ENCODE results near the gene MAN1C1. TPM values are rescaled to one million over a fixed set of nuclear protein-coding genes. Genes with fewer than 3 reads are reported as not detected.

The MAN1C1 gene
- total RNA-seq, 1 experiment from 2014 or later: 1.6 TPM

DNA sequence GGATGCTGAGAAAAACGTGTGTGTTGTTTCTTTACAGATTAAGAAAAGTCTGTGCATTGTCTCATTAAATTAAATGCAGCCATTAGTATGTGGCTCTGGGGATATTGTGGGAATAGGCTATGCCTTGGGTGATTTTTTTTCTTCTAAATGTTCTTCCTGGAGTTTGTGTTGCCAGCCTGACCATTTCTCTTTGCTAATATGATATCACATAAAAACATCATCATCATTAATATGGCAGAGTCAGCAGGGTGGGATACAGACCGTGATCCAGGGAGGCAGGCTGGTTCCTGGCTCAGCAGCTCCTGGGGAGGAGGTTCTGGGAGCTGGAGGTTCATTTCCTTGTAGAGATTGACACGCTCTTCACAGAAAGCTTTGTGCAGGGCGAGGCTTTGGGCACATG lies 122.8 kb downstream of the MAN1C1 start:
- DNase-seq (ENCODE audit: low read depth): no peak

DNA sequence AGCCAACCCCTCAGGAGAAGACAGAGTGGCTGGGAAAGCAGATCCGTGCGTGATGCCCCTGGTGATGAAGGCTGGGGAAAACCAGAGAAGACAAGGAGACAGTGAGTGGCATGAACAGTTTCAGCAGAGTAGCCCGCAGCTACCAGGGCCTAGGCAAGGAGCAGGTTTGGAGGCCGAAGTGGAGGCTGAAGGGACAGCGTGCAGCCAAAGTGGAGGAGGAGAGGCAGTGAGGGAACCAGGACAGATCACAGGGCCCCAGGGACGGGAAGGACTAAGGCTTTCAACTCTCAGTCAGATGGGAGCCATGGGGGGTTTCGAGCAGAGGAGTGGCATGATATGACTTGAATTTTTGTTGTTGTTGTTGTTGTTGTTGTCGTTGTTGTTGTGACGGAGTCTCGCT lies 123.5 kb downstream of the MAN1C1 start:
- DNase-seq (ENCODE audit: low read depth): no peak

DNA sequence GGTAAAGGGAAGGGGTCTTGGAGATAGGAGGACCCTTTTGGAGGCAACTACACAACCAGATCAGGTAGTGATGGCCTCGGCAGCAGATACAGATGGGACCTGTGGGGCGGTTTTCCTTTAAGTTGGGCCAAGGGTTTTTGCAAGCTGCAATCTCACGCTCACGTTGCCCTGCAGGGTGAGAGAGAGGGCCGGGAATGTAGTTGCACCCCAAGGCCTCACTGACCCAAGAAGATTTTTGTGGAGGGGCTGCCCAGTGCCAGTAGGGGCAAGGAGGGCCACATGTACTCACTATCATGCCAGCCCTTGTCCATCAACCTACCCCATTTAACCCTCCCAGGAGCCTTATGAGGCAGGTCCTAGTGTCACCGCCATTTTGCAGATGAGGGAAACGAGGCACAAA lies 125.7 kb downstream of the MAN1C1 start:
- DNase-seq (ENCODE audit: low read depth): no peak

DNA sequence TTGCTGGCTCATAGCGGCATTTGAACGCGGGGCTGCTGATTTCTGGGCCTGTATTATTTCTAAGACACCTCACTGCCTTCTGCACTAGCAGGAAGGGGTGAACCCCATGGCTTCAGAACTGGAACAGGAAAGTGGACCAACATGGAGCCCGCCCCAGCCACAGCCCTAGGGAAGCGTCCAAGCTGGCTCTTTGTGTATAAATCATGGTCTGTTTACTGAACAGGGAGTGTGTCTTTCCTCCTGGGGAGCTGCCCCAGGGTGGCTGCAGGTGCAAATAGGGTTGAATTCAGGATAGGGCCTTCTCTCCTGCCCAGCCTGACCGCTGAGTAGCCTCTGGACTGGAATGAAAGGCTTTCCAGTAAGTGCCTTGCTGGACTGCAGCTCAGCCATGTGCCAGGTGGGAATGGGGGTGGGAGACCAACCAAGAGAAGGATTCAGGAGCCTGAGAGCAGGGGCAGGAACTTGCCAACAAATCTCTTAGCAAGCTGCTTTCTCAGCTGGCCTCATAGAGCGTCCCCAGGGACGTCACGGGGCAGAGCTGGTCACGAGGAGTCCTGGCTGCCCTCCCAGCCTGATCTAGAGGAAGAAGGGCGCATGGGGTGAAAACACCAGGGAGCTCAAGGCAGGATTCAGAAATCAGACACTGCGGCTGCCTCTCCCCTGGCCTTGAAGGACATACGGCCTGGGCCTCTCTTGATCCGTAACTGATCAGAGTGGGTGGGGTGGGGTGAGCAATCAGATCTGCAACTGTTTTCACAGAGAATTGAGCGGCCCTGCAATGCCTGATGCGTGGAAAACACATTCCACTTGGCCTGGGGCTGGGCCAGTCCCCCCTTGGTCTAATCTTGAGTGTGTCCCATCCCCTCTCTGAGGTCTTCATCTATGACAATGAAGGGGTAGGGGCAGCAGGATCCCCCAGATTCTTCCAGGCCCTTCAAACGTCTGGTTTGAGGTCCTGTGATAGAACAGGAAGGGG lies 126.9 kb downstream of the MAN1C1 start:
- DNase-seq (ENCODE audit: low read depth): peak; percentile 45

DNA sequence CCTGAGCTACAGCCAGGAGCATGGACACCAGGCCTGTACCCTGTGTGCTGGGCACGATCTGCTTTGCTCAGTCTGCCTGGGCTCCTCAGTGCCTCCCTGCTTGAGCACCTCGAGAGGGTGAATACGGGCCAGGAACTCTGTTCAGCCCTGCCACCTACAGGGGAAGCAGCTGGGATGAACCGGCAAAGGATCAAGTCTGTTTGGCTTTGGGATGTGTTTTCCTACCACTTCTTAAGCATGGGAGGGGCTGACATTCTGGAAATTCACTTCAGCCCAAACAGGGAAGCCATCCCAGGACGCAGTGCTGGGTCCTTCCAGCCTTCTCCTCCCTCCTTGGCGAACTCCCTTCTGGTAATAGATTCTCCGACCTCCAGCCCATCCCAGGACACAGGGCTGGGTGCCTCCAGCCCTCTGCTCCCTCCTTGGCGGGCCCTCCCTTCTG lies 127.6 kb downstream of the MAN1C1 start:
- DNase-seq (ENCODE audit: low read depth): peak; percentile 54

DNA sequence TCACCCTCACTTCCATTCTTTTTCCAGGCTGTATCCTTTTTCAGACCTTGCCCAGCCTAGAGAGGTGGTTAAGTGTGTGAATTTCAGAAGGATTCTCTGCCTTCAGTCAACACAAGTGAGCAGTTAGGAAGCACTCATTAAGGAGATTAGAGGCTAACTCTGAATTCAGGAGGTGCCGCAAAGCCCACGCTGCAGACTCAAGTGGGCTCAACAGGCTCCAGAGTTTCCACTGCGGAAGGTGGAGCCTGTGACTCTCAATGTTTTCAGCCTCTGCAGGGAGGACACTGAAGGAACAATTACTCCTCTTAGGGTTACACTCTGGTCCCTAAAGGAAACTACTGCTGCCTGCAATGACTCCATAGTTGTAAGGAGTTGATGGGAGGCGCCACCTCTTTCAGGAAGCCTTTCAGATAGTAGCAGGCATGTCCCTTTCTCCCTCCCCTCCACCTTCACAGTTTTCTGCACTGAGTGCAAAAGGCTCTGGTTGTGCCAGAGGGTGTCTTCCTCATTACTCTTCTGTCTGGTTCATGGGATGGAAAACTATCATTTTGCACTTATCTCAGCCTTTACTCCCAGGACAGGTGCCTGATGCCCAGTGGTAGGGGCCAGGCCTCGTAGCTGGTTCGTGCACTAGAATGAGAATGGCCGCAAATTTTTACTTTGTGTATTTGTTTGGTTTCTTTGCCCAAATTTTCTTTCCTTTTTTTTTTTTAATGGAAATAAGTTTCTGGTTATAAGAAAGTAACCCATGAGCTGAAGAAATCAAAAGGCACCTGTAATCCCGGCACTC lies 128.2 kb downstream of the MAN1C1 start:
- DNase-seq (ENCODE audit: low read depth): no peak

DNA sequence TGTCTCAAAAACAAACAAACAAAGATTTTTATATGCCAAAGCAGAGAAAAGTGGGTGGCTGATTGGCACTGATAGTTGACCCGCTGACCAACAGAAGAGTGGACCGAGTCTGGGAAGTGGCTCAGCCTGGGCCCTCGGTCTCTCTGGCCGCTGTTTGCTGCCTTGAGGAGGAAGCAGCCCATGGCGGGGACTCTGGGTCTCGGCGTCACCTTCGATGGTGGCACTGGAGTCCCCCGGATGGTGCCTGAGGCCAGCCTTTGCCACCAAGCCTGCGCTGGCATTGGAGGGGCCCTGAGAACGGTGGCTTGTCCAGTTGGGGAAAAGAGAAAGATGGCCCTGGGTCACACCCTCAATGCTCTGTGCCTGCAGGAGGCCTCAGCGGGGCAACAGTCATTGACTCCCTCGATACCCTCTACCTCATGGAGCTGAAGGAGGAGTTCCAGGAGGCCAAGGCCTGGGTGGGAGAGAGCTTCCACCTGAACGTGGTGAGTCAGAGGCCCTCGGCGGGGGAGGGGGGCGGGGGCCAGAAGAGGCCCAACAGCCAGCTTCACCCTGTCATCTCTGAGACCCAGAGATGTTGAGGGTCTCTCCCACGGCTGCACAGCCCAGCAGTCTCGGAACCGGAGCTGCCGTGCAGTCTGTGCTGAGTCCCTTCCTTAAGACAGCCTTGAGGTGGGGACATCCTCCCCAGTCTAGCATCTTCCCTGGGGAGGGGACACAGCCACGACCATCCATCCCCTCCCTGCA lies 129.9 kb downstream of the MAN1C1 start:
- DNase-seq (ENCODE audit: low read depth): no peak

DNA sequence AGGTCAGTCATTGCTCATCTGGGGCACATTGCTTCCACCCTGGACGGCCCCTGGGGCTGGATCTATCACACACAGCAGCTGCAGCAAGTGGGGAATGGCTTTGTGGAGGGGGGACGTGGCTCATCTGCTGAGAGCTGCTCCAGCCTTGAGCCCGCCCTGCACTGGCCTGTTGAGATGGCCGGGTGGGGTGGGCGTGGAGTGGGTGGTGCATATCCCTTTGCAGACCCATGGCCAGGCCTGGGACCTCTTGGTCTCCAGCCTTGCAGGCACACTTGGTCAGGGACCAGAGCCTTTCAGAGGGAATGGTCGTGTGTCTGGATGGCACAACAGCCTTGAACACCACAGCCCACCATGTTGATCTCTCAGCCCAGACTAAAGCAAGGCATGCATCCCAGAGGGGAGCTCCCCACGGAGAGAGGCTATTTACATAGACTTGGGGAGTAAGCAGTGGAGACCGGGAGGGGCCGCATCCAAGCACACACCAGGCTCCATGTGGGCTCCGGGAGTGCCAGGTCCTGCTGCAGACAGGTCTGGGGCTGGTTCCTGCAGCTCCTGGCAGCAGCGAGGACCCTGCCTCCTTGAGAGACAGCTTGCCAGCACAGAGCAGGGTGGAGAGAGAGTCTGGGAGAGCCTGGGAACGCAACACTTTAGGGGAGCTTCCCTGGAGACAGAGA lies 130.6 kb downstream of the MAN1C1 start:
- DNase-seq (ENCODE audit: low read depth): no peak

DNA sequence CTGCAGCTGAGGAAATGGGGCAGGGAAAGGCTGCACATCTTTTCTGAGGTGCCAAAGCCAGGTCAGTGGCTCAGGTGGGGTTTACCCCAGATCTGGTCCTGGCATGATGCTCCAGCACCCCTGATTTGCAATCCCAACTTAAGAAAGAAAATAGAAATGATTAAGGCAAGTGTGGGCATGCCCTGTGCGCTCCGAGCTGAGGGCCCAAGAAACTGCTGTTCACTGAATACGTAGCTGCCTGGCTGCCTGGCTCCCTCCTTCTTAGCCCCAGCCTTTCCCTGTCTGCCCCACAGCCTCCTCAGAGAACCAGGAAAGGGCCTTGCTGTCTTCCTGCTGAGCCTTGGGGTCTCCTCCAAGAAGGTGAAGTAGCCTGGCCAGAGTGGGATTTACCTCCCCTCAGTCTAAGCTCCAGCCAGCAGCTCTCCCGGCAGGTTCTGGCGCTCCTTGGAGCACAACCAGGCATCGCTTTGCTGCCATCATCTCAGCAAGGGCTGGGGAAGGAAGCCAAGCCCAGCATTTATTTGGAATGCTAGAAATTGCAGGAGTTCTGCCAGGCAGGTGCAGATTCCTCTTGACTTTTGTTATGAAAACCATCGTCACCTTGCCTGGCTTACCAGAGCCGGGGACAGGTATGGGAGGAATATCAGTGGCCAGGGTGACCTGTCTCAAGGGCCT lies 132.1 kb downstream of the MAN1C1 start:
- no peak for DNase-seq (ENCODE audit: low read depth)

DNA sequence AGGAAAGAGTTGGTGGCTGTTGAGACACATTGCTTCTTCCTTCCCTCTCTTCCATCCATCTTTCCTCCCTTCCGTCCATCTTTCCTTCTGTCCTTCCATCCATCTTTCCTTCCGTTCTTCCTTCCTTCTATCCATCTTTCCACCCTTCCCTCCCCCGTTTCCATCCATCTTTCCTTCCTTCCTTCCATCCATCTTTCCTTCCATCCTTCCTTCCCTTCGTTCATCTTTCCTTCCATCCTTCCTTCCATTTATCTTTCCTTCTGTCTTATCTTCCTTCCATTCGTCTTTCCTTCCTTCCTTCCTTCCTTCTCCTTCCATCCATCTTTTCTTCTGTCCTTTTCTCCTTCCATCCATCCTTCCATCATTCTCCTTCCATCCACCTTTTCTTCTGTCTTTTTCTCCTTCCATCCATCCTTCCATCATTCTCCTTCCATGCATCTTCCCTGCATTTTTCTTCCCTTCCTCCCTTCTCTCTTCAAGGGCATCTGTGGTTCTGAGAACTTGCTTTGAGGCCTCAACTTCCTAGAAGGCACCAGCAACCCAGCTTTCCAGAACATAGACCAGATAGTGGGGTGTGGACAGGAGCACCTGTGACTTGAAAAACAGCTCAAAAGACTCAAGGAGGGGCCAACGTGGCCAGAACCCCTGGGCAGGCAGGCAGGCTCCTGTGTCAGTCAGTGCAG lies 134.5 kb downstream of the MAN1C1 start:
- DNase-seq (ENCODE audit: low read depth): no peak

DNA sequence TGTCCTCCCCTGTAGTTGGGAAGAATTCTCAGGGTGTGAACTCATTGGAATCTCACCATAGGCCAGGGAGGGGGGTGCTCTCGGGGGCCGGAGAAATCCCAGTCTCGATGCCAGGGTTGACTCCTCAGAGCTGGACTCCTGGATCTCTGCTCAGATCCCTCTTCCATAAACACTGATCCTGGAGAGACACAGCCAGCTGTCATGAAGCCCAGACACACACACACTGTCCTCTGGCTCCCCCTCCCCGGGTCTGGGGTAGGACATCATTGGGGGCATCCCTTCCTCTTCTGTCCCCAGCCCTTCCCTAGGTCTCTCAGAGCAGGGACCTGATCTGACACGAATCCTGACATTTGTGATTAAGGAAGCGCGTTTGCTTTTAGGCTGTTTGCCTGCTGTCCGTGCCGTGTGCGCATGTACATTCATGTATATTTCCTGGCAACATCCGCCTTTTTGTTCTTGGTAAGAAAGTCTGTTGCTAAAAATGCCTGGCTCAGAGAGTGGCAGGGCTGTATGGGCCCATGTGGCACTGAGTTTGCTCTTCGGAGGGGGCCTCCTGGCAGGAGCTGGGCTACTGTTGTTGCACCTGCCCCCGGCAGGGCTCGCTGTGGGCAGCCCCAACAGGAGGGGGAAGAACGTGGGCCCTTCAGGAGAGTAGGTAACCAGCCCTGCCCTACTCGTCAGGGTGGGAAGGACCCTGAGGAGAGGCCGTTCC lies 138.0 kb downstream of the MAN1C1 start:
- no peak for DNase-seq (ENCODE audit: low read depth)

DNA sequence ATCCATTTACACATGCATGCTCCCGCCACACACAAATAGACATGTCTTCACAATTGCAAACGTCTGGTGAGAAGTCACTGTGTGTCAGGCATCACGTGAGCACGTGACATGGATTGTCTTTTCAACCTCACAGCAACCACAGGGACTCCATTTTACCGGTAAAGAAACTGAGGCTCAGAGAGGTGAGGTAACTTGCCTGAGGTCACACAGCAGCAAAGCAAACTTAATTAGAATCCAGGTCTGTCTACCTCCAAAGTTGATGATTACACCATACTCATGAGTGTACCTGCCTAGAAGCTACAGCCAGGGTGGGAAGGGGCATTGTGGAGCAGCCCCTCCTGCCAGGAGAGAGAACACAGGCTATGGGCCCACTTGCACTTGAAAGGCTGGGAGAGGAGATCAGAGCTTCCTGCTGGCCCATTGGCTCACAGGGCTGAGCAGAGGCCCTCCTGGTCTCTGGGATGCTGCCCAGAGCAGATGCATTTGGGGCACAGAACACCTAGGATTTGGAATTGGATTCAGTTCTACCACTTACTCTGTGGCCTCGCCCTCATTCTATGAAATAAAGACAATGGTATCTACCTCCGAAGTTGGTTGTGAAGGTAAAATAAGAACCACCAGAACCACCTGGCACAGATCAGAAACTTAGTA lies 139.0 kb downstream of the MAN1C1 start:
- no peak for DNase-seq (ENCODE audit: low read depth)

DNA sequence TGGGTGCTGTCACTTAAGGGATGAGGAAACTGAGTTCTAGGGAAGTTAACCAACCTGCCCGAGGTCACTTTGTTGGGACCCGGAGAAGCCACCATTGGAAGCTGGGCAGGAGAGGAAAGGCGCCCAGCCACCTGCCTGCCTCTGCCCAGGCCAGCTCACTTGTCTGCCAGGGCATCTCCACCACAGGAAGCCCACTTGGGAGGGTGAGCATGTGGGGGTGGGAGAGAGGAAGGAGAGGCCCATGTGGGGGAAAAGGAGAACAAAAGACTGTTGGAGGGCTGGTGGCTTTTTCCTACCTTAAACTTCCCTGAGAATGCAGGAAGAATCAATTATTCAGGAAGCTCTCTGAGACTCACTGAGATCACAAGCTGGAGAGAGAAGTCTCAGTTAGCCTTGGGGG lies 139.6 kb downstream of the MAN1C1 start:
- no peak for DNase-seq (ENCODE audit: low read depth)

DNA sequence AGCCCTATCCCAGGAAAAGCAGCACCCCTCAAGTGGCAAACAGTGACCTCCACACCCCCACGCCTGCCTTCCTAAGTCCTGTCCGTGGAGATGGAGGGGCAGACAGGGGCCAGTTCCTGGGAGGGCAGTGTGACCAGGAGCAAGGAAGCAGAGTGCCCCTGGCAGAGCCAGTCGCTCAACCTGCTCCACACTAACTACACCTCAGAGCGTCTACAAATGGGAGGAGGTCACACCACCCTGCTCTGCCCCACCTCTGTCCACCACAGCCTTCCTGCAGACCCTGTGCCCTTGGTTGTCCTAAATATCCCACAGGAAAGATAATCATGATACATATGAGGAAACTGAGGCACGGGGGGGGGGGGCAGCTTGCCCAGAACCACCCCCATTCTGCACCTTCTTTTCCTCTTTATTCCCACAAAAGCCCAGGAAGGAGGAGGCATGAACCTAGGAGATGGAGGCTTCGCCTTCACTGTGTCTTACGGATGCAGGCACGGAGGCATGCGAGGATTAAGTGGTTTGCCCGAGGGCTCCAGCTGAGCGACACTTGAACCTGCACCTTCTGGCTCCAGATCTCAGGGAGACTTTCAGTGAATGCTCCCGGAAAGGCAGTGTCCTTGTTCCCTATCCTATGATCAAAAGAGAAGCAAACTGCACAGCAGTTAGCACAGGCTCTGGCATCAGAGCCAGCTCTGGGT lies 140.7 kb downstream of the MAN1C1 start:
- no peak for DNase-seq (ENCODE audit: low read depth)

DNA sequence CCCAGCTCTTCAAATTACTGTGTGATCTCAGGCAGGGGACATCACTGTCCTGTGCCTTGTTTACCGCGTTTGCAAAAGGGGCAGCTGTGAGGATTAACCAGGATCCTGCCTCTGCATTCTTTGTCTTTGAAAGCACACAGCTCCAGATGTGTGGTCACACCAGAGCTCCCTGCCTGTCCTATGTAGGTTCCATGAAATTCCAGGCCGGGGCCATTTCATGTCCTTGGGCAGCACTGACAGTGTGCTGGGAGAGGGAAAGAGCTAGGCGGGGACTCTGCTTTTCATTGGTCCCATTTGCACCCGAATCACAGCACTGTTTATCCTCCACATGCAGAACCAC lies 141.2 kb downstream of the MAN1C1 start:
- no peak for DNase-seq (ENCODE audit: low read depth)

DNA sequence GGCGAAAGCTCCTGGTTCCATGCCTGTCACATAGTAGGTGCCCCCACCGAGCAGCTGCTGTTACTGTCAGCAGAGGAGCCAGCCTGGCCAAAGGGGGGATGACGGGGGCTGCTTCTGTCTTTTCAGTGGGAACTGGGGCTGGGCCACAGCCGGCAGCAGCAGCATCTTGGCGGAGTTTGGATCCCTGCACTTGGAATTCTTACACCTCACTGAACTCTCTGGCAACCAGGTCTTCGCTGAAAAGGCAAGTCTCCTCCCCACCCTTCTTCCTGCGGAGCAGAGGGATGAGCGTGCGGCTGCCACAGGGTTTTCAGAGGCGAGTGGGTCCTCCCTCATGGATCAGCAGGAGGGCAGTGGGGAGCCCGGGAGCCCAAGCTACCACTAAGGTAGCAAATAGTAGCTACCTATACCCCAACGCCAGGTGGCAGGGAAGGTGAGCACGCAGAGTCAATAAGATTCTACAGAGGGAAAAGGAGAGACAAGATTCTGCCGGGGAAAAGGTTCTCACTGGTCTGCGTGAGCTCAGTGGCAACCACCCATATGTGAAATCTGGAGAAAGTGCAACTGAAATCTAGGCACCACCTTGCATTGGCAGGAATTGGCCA lies 142.0 kb downstream of the MAN1C1 start:
- no peak for DNase-seq (ENCODE audit: low read depth)

DNA sequence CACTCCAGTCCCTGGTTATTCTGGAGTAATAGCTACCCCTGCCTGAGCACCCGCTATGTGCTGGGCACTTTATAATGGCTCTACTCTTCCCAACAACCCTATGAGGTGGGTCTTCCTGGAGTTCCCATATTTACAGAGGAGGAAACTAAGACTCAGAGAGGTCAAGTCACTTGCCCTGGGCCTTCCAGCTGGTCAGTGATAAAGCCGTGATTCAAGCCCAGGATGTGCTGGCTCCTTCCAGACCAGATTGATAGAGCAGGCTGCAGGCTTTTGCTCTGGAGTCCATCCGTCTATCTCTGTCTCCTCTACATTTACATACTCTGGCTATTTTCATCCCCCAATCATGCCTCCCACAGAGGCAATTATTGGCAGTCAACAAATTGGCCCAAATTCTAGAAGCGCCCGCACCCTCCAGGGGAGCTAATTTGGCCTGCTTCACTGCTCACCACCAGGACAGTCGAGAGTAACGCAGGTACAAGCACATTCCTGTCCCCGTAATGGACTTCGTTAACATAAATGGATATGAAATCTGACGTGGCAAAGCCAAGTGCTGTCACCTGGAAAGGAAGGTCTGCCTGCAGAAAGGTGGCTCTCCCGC lies 143.6 kb downstream of the MAN1C1 start:
- DNase-seq (ENCODE audit: low read depth): no peak

DNA sequence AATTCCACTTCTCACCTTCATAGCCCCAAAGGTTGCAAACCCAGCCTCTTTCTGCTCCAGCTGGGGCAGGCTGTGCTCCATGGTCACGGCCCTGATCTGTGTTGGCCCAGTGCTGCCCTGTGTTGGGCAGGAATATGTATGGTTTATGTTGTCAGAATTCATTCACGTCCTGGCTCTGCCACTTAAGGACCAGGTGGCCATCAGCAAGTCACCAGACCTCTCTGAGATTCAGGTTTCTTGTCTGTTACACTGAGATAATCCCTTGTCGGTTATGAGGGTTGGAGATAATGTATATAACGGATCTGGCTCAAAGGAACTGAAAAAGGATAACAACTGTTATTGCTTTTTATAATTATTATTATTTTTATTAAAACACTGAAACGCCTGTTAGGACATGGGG lies 144.3 kb downstream of the MAN1C1 start:
- no peak for DNase-seq (ENCODE audit: low read depth)

Data from RPMI7951 (cell line).